8988T (cell line): ENCODE results near the gene SMU1.

ENCODE experiments used
- DNase-seq: peaks from one replicate; pipeline ENCODE4 v3.0.0; 2011

SMU1 gene

DNA sequence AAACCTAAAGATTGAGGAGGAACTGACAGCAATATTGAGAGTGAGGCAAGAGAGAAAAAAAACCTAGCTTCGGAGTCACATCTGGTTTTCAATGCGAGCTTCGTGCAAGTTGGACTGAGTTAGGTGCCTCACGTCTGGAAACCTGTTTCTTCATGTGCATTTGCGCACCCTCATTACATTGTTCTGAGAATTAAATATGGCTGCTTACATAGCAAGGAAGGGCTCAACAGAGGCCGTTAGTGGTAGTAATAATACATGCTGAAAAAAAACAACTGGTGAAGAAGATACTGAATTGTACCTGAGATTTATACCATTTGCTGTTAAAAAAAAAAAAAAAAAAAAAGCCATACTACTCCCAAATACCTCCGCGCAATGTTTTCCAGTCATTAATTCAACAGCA, 32.8 kb downstream of the SMU1 start:
- no peak for DNase-seq

DNA sequence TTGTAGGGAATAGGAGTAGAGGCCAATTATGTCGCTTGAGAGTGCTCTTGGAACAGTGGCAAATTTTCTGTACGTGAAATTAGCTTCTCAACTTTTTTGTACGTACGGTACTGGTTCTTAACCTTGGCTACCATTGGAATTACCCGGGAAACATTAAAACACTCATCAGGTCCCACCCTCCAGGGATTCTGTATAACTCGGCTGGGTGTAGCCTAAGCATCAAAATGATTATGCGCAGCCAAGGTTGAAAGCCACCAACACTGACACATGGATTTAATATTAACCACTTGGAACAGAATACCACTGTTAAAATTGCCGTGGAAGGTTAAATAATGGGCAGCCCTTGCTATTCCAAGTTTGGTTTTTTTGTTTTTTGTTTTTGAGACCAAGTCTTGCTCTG, 34.0 kb downstream of the SMU1 start:
- no peak for DNase-seq

DNA sequence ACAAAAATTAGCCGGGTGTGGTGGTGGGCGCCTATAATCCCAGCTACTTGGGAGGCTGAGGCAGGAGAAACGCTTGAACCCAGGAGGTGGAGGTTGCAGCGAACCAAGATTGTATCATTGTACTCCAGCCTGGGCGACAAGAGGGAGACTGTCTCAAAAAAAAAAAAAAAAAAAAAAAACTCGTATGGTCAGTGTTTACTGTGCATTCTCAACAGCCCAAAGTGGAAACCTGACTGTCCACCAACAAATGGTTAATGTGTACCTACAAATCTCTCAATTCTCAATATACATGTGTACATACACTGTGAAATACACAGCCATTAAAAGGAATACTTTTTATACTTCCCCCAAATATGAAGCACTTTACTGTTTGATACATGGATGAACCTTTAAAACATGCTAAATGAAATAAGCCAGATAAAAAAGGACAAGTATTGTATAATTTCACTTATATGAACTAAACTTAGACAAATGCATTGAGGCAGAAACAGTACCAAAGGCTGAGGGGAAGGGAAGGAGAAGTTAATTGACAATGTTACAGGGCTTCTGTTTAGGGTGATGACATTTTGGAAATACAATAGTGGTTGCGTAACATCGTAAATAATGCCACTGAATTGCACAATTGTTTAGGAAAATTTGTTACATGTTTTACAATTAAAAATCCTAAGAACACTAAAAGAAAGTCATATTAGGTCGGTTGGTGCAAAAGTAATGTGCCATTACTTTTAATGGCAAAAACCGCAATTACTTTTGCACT, 34.9 kb downstream of the SMU1 start:
- DNase-seq, result no peak

DNA sequence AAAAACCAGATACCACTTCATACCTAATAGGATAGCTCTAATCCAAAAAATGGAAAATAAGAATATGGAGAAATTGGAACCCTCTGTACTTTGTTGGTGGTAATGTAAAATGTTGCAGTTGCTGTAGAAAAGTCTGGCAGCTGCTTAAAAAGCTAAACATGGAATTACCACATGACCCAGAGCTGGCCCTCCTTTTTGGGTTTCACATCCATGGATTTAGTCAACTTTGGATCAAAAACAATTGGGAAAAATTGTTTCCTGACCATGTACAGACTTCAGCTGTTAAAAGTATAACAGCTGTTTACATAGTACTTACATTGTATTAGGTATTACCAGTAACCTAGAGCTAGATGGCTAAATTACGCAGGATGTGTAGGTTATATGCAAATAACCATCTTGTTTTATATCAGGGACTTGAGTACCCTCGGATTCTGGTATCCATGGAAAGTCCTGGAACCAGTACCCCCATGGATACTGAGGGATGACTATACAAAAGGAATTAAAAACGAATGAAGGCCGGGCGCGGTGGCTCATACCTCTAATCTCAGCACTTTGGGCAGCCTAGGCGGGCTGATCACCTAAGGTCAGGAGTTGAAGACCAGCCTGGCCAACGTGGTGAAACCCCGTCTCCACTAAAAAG, 35.6 kb downstream of the SMU1 start:
- no peak for DNase-seq

DNA sequence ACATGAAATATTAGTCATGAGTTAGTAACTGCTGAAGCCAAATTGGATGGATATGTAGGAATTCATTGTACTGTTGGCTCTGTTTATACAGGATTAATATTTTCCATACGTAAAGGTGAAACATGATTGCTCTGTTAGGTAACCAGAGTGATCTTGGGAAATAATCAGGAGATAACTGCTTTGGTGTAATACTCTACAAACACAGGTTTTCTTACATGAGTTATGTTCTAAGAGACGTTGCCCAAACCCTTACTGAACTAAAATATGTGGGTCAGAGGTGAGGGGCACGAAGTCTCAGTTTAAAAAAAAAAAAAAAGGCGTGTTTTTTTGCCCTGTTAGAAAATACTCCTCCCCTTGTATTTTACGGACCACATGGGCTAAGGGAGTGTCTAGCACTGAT, 43.6 kb downstream of the SMU1 start:
- no peak for DNase-seq

DNA sequence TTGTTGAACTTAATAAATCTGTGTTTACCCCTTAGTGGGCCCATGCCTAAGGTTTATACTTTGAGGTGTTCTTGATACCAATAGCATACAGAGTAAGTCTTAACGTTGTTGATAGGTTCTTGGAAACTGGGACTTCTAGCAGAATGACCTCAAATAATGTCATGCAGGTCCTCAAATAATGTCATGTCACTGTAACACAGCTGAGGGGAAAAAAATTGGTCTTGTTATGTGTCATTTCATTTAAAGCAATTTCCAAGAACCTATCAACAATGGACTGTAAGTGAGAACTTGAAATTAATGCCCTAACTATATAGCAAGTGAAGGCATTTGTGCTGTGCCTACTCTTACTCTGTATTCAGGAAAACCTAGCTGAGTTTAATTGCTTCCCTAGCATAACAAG, 44.2 kb downstream of the SMU1 start:
- DNase-seq, result no peak

DNA sequence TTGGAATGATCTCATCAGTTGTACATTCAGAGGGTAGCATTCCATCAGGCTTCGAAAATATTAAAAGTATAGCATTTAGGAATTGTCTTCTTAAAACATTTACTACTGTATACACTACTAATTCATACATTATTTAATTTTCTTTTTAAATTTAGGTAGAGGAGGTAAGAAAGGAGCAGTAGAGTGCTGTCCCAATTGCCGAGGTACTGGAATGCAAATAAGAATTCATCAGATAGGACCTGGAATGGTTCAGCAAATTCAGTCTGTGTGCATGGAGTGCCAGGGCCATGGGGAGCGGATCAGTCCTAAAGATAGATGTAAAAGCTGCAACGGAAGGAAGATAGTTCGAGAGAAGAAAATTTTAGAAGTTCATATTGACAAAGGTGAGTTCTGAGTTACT, 46.2 kb downstream of the SMU1 start:
- DNase-seq, result no peak

DNA sequence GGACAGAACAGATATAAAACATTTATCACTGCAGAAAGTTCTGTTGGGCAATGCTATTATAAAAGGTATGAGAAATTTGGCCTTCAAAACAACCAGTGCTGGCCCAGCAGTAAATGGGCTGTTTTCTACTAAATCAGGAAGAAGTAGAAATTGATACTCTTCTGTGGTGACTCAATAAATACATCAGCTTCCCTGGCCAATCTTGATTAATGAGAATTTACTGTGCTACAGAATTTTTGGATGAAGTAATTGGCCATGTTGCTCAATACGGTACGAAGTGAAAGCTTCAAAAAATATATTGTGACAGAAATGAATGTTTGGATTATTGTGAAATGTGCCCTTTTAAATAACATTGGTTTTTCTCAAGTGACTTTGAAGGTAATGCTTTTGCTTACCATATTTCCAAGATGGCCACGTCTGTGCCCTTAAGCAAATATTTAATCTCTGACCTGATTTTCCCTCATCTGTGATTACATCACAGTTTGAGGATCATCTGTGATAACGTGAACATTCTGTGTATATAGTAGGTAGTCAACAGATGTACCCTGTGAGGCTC, 47.2 kb downstream of the SMU1 start:
- no peak for DNase-seq

DNA sequence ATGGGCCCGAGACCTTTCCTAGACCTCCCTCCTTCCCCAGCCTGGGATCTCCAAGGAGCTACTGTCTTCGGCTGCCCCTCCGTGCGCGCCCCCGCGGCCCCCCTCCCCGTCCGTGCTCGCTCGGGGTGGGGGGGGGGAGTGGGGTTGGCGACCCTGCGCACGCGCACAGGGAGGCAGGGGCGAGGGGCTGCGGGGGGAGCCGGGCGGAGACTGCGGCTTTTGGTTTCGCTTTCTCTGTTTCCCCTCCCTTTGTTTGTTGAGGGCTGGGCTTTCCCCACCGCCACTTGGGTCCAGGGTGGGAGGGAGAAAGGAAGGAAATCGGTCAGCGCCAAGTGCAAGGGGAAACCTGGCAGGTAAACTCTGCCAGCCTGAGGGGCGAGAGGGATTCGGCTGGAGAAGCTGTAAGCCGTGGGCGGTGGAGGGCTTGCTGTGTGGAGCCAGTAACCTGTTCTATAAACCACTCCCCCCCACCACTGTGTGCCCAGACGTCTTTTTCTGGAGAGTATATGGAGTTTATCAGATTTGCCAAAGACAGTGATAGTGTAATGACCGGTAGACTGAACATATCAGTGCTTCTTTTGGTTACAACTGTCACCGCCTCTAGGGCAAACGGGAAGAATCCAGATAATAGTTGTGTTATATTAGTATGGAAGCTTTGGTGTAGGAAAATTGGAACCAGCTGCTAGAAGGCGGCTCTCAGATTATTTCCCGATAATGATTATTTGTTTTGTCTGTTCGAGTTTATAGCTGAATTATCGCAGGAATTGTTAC, 50.7 kb downstream of the SMU1 start:
- DNase-seq, result no peak

DNA sequence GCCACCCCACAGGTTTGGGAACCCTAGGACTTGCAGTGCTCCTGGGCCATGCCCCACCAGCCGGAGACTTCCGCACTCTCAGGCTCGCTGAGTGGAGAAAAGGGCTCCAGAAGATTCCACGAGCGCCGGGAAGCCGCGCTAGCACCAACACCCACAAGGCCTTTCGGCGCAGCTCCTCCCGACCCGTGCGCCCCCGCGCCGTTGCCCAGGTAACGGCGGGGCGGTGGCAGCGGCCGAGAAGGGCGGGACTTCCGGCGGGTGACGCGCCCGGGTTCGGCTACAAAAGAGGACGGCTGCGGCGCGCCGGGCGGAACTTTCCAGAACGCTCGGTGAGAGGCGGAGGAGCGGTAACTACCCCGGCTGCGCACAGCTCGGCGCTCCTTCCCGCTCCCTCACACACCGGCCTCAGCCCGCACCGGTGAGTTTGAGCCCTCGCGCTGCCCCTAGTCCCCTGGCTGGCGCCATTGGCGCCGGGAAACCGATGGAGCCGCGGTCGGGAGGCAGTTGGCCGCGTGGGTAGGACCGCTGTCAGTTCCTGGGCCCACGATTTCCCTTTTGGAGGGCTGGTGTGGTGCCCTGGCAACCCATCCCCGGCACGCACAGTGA, 51.4 kb downstream of the SMU1 start, which contains the start of gene DNAJA1:
Gene DNAJA1, plus strand, starts transcription at position 308 of the 606 bp plus-strand sequence. CDS start 1,212 bp downstream, outside the sequence.
- peak; percentile 79 for DNase-seq

DNA sequence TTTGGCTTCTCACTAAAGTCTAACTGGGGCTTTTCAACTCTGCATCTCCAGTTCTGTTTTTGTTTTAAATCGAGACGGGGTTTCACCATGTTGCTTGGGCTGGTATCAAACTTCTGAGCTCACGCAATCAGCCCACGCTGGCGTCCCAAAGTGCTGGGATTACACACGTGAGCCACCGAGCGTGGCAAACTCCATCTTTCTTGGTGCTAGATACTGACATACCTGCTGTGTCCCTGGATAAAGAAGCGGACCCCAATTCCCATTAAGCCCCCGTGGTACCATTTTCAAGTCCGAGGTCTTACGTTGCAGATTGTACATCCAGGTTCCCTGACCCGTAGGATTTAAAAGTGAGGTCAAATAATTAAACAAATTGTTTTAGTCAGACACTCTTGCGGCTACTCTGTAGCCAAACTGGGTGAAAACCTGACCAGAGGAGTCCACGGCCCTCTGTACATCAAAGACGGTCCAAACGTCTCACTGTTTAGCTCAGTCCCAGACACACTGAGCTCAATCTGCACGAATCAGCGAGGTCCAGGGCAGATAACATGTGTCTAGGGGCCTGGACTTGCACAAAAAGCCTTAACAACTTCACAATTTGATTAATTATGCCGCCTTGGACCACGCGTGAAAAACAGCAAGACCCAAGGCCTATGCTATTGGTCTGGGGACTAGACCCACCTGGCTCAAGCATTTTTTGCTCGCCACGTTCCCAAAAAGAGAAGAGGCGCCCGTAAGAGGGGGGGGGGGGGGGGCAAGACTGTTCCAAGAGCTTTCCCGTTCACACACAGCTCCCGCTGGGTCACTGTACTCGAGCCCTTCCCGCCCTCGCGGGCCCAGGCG, 52.1 kb downstream of the SMU1 start:
- no peak for DNase-seq

DNA sequence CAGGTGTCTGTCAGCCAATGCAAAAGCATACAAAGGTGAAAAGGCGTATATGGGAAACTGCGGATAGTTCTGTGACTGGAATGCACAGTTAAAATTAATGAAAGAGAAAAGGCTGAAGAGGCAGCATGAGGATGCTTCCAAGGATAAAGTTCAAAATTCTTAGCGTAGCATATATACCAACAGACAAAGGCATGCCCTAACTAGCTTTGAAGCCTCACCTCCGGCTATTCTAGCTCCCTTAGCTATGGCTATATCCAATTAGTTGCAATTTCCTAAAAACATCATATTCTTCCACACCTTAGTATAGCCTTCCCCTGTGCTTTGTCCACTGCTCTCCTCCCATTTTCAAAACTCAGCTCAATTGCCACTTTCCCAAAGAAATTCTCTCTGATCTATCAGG, 52.8 kb downstream of the SMU1 start:
- DNase-seq, result no peak

DNA sequence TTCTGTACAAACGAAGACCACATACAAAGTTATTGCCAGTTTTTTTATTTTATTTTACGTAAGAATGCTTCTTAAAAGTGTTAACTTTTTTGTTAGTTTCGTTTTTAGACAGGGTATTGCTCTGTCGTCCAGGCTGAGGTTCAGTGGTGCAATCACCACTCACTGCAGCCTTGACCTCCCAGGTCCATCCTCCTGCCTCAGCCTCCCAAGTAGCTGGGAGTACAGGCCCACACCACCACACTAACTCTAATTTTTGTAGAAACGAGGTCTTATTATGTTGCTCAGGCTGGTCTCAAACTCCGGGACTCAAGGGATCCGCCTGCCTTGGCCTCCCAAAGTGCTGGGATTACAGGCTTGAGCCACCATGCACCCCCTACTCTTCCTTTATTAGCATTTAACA, 53.7 kb downstream of the SMU1 start:
- DNase-seq, result no peak

DNA sequence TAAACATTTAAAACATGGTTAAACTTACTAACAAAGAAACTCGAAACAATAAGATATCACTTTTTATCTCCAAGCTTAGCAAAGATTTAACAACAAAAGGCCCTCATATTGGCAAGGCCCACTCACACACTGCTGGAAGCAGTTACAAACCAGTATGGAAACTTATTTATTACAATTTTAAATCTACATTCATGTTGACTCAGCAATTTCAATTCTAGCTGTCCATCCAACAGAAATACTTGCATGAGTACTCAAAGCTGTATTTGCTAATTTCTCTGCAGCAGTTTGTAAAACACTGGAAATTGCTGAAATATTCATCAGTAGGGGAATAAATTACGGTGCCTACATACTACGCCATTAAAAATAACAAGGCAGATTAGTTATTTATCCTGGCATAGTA, 54.2 kb downstream of the SMU1 start:
- DNase-seq, result no peak

DNA sequence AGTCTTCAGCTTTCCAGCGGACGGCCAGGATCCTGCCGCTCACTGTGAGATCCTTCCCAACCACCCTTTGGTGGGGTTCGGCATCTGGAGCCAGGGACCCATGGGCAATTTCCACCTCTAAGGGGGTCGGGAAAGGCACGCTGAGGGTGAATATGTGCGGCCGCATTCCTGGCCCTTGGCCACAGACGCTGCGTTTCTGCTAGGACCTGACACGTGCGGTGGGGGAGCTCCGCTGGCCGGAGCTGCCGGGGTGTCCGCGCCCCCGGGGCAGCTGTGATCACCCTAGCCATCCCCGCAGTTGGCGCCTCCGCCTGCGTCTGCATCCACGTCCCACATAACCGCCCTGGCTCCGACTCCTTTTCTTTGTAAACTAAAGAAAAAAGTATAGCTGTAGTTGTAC, 56.7 kb downstream of the SMU1 start:
- no peak for DNase-seq

DNA sequence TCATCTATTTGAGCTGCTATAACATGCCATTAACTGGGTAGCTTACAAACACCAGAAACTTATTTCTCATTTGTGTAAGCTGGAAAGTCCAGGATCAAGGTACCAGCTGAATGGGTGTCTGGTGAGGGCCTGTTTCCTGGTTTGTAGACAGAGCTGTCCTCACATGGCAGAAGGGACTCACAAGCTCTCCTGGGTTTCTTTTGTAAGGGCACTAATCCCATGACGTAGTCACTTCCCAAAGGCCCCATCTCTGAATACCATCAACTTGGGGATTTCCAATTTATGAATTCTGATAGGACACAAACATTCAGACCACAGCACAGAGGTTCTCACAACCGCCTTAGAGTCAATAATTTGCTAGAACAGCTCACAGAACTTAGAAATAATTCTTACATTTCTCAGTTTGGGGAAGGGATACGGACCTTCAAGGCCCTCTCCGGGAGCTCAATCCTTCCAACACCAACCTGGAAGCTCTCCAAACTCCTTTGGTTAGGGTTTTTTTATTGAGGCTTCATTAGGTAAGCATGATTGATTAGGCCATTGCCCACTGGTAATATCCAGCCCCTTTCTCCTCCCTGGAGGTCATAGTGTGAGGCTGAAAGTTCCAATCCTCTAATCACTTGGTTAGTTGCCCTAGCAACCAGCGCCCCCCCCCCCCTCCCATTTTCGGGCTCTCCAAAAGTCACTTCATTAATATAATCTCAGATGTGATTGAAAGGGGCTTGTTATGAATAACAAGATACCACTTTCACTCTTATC, 59.0 kb downstream of the SMU1 start:
- DNase-seq, result no peak

DNA sequence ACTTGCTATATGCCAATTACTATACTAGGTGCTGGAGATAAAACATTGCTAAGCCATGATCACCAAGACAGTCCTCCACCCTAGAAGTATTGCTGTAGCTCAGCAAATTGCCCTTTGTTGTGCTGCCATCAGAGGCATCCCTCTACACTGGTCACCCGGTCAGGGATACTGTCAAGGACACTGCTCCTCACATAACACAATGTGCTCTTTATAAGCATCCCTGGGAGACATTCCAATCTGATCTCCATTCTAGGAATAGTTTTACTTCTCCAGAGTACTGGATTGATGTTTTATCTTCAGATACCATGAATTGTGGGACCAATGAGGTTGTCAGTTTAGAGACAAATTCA, 61.8 kb downstream of the SMU1 start:
- no peak for DNase-seq

DNA sequence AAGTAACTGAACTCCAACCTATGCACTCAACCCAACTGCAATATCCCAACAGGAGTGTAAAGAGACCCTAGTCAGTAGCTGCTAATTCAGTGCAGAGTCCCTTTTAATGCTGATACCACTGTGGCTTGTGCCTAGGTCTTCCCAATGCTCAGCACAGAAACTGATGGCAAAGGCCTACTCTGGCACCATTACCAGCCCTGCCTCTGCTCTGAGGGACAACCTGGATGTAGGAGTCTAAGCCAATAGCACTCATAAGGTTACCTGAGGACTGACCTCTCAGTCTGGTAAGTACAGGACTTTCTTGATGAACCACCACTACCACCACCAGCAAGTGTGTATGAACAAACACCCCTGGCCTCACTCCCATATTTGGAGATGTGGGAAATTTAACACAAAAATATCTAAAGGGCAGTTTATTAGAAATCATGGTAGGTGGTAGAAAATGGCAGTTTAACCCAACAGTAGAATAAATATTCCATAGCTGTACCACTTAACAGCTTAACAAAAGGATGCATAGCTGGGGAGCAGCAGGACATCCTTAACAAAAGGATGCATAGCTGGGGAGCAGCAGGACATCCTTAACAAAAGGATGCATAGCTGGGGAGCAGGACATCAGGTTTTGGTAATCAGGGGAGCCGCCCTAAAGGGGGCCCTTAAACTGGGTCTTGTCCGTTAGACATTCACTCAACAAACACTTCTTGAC, 62.4 kb downstream of the SMU1 start:
- no peak for DNase-seq

DNA sequence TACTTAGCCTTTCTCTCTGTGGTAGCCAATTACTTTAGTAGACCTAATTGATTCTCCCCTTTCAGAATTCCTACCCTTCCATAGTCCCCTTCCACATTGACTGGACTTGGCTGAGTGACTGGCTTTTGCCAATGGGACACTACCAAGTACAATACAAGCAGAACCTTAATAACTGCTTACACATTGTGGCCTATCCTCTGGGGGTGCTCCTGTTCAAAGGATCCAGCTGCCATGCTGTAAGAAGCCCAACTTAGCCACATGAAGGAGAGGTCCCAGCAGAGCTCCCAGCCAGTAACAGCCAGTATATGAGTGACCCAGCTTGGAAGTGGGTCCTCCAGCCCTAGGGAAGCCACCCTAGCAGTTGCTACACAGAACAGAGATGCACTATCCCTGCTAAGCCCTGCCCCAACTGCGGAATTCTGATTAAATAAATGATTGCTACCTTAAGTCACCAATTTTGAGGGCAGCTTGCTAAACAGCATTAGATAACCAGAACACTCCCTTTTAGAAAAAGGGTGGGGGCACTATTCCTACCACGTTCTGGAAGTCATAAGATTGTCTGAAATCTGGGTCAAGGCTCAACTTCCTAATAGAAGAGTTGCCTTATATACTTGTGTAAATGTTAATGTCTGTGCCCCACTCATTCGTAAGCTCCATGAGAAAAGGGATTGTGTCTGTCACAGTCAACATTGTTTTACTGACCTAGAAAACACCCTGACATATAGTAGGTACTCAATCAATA, 64.0 kb downstream of the SMU1 start:
- no peak for DNase-seq

DNA sequence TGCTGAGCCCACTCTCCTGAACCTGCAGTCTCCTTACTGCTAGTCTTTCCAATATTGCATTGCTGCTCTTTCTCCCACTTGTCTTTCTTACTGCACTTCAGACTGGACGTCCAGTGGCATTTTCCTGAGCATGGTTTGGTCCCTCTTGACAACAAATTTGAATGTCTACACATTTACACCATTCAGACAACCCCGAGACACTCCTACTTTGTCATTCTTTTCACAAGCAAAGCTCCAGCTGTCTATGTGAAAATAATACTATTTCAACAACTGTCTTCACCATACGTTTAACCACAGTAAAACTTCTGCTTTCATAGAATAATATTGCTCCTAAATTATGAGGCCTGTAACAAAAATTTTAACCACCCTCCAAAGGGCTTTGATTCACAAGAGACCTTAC, 64.6 kb downstream of the SMU1 start:
- no peak for DNase-seq
